ENCODE measurements around the gene MAGOHB. TPM values are rescaled to one million over a fixed set of nuclear protein-coding genes. Genes with fewer than 3 reads are reported as not detected.
A peak's percentile ranks its signal among the peaks of the same experiment; 100 is the strongest.

The MAGOHB gene
- total RNA-seq, 1 donor from 2014 or later: 19.7 TPM

DNA sequence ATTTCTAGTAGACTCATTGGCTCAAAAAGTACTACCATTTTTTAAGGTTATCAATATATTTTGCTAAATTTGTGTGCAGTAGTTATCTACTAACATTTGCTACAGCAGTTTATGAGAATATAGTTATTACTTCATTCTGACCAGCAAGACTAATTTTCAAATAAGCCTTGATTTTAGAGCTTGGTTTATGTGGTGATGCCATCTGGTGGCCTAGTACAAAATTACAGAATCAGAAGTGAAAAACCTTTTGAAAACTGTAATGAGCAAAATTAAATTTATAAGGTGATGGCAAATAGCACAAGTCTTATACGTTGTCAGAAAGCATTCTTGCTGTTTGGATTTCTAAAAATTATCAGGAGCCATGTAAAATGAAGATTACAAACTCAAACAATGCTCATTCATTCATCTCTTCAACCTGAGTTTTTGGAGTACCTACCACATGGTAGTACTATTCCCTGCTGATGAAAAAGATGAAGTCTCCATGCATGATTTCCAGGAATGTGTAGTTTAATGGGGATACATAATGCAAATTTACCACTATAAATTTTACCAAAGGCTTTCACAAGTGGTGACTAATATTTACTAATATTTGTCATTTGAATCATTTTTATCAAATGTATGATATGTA lies 51.0 kb downstream of the MAGOHB start:
- Histone ChIP-seq H3K36me3 (no peaks in the 10 kb centered on the region), H3K9me3 (no peaks in the 10 kb centered on the region), H3K4me1 (no peaks in the 10 kb centered on the region), H3K27me3 (ENCODE audit: low read depth) (peaks cover 3% of the 10 kb centered on the region), H3K4me3 (no peak overlapping the region), H3K27ac (no peak overlapping the region)
- ATAC-seq (peak in 1 of 2 donors; percentile 61), DNase-seq (no peak)
- peak; percentile 74 for TF ChIP-seq CTCF (IDR thresholded peaks at IDR 0.05)
- intact Hi-C loops (cut with DNase I): loop anchor here (5.0 kb wide), 1 partner anchor 325 kb away; no protein-coding TSS in a partner anchor

GRCh38 chr12:10559244-10559643 lies 54.2 kb downstream of the MAGOHB start:
- H3K27ac ChIP-seq: no peak overlapping the region
- TF ChIP-seq CTCF (IDR thresholded peaks at IDR 0.05): no peak
- no peak overlapping the region for H3K4me3 ChIP-seq
- no peaks in the 10 kb centered on the region for H3K36me3 ChIP-seq
- no peaks in the 10 kb centered on the region for H3K9me3 ChIP-seq
- intact Hi-C loops (cut with DNase I): no loop called here
- no peaks in the 10 kb centered on the region for H3K4me1 ChIP-seq
- peaks cover 3% of the 10 kb centered on the region for H3K27me3 ChIP-seq (ENCODE audit: low read depth)
- DNase-seq: no peak
- peak in 1 of 2 donors; percentile 40 for ATAC-seq

DNA sequence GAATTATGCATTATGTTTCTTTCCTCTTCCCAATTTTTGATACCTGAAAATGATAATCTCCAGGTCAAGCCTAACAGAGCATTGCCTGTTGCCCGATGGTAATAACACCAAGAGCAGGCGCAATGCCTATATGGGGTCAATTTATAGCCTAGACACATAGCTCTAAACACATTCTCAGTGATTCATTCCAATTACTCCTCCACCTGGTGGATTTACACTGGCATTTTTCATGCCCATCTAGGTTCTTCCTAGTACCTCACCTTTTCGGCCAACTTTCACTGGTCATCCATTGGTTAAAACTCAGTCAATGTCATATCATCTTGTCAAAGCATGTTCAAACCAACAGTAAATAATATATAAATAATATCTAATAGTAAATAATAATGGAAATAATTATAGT lies 54.6 kb downstream of the MAGOHB start:
- TF ChIP-seq CTCF (IDR thresholded peaks at IDR 0.05): no peak
- no peak overlapping the region for H3K4me3 ChIP-seq
- intact Hi-C loops (cut with DNase I): no loop called here
- no peaks in the 10 kb centered on the region for H3K36me3 ChIP-seq
- H3K27ac ChIP-seq: no peak overlapping the region
- no peak for ATAC-seq
- H3K27me3 ChIP-seq (ENCODE audit: low read depth): peaks cover 3% of the 10 kb centered on the region
- no peaks in the 10 kb centered on the region for H3K4me1 ChIP-seq
- no peaks in the 10 kb centered on the region for H3K9me3 ChIP-seq
- DNase-seq: no peak

GRCh38 chr12:10558301-10558700 lies 55.1 kb downstream of the MAGOHB start:
- intact Hi-C loops (cut with DNase I): no loop called here

GRCh38 chr12:10557766-10558165 lies 55.6 kb downstream of the MAGOHB start:
- intact Hi-C loops (cut with DNase I): no loop called here
- peaks cover 3% of the 10 kb centered on the region for H3K27me3 ChIP-seq (ENCODE audit: low read depth)
- no peak overlapping the region for H3K27ac ChIP-seq
- no peak overlapping the region for H3K4me3 ChIP-seq
- H3K36me3 ChIP-seq: no peaks in the 10 kb centered on the region
- ATAC-seq: no peak
- no peaks in the 10 kb centered on the region for H3K9me3 ChIP-seq
- DNase-seq: no peak
- no peaks in the 10 kb centered on the region for H3K4me1 ChIP-seq
- TF ChIP-seq CTCF (IDR thresholded peaks at IDR 0.05): no peak

More at GRCh38 chr12:10558301-10558700, 55.1 kb downstream of the MAGOHB start:
- Histone ChIP-seq H3K27ac (no peak overlapping the region), H3K36me3 (no peaks in the 10 kb centered on the region), H3K9me3 (no peaks in the 10 kb centered on the region), H3K4me1 (no peaks in the 10 kb centered on the region), H3K4me3 (no peak overlapping the region), H3K27me3 (ENCODE audit: low read depth) (peaks cover 3% of the 10 kb centered on the region)
- ATAC-seq (no peak), DNase-seq (no peak)
- TF ChIP-seq CTCF (IDR thresholded peaks at IDR 0.05): no peak
